ENCODE data around the gene POLR3GL.
"Not testable (repeated sequence)": the region's sequence is repeated elsewhere in the genome, so short reads cannot be mapped to it uniquely, and the experiment has no call there.

POLR3GL gene

DNA sequence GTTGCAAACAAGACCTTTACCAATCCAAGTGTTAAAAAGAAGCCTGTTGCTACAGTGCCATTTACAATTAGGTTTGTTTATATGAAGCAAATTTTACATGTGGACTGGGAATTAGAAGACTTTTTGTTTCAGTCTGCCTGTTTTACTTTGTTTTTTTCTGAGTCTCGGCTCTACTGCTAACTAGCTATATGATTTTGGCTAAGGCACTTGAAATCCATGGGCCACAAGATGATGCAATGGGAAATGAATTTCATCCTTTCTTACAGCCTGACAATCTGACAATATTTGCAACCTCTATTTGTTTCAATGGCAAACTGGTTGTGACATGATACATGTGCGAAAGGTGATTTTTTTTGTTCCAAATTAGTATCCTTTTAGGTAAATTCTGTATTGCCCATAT is 42.2 kb upstream of the POLR3GL start:
- H3K4me3 ChIP-seq (ENCODE audit: low read depth, low read length), result no peak overlapping the region
- TF ChIP-seq, protein P1, sequence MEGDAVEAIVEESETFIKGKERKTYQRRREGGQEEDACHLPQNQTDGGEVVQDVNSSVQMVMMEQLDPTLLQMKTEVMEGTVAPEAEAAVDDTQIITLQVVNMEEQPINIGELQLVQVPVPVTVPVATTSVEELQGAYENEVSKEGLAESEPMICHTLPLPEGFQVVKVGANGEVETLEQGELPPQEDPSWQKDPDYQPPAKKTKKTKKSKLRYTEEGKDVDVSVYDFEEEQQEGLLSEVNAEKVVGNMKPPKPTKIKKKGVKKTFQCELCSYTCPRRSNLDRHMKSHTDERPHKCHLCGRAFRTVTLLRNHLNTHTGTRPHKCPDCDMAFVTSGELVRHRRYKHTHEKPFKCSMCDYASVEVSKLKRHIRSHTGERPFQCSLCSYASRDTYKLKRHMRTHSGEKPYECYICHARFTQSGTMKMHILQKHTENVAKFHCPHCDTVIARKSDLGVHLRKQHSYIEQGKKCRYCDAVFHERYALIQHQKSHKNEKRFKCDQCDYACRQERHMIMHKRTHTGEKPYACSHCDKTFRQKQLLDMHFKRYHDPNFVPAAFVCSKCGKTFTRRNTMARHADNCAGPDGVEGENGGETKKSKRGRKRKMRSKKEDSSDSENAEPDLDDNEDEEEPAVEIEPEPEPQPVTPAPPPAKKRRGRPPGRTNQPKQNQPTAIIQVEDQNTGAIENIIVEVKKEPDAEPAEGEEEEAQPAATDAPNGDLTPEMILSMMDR (IDR thresholded peaks at IDR 0.05; ENCODE audit: low read depth, low read length, missing control alignments), result no peak
- in situ Hi-C loops (cut with HindIII; ENCODE audit: low sequenced_read_pairs), result no loop called here
- no peak for DNase-seq (ENCODE audit: low read depth)

DNA sequence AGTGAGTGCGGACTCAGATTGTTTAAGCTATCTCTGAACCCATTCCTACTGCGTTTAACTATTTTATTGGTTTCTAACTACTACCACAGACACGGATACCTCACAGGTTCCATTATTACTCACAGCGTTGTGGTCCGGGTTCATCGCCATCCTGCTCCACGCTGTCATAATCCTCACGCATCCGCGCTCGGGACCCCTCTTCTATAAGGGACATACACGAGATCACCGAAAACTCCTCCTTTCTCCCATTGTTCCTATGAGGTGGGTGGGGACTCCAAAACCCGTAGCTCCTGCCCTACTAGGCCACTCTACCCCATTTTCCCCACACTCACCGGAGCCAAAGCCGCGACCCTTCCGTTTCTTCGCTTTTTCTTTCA is 37.8 kb upstream of the POLR3GL start:
- peak overlapping the region; percentile 89 for H3K4me3 ChIP-seq (ENCODE audit: low read depth, low read length)
- no peak for DNase-seq (ENCODE audit: low read depth)
- in situ Hi-C loops (cut with HindIII; ENCODE audit: low sequenced_read_pairs), result no loop called here
- TF ChIP-seq, protein P1 (IDR thresholded peaks at IDR 0.05; ENCODE audit: low read depth, low read length, missing control alignments), result no peak

DNA sequence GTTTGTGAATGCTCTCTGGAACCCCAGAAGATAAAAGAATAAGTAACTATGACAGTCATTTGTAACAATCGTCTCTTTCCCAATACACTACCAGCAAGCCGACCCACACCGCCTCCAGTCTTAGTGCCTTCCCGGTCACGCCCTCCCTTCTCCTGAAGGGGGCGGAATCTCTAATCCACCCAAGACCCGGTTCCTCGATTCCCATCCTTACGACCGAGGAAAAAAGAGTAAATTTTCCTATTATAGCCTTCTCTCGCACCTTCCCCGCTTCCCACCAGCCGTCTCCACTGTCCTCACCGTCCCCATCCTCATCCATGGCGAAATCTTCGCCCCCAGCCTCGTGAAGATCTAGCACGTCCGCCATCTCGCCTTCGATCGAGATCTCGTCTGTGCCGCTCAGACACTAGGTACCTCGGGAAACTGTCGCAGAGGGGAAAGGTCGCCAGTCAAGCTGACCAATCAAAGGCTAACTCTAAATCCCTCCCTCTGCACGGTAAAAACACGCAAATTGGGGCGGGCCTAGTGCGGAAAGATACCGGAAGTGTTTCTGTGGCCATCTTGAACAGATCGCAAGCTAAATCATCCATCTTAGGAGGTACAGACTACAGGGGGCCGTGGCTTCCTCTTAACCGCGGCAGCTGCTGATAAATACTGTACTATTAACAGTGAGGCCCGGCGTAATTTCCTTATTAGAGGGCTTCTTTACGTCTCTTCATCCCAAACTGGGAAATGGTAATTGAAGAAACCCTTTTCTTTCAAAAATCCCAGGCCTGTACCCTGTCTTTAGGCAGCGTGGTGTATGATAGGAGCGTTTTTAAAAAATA is 37.2 kb upstream of the POLR3GL start, which contains the start of gene RBM8A:
Gene RBM8A, minus strand, starts transcription at position 422 of the 824 bp plus-strand sequence. Its CDS starts 58 bp downstream, at position 364.
- peak; percentile 98 for DNase-seq (ENCODE audit: low read depth)
- H3K4me3 ChIP-seq (ENCODE audit: low read depth, low read length), result peak within 1 kb of the TSS; percentile 89
- TF ChIP-seq, protein P1 (IDR thresholded peaks at IDR 0.05; ENCODE audit: low read depth, low read length, missing control alignments), result peak; percentile 72
- in situ Hi-C loops (cut with HindIII; ENCODE audit: low sequenced_read_pairs), result no loop called here

DNA sequence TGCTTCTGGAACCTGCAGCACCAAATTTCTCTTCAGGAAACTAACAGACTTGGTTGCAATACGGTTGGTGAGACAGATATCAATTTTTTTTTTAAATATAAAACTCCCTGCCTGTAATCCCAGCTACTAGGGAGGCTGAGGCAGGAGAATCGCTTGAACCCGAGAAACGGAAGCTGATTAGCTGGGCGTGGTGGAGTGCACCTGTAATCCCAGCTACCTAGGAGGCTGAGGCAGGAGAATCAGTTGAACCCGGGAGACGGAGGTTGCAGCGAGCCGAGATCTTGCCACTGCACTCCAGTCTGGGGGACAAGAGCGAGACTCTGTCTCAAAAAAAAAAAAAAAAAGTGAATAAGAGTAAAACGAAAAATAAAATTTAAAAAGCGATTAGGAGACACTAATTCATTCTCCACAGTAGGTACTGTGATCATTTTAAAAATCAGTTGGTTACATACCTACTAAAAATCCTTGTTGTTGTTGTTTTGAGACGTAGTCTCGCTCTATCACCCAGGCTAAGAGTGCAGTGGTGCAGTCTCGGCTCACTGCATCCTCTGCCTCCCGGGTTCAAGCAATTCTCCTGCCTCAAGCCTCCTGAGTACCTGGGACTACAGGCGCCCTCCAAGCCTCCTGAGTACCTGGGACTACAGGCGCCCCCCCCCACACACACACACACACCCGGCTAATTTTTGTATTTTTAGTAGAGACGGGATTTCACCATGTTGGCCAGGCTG is 36.4 kb upstream of the POLR3GL start:
- TF ChIP-seq, protein P1 (IDR thresholded peaks at IDR 0.05; ENCODE audit: low read depth, low read length, missing control alignments), result no peak
- peak overlapping the region; percentile 89 for H3K4me3 ChIP-seq (ENCODE audit: low read depth, low read length)
- DNase-seq (ENCODE audit: low read depth), result no peak
- in situ Hi-C loops (cut with HindIII; ENCODE audit: low sequenced_read_pairs), result no loop called here

DNA sequence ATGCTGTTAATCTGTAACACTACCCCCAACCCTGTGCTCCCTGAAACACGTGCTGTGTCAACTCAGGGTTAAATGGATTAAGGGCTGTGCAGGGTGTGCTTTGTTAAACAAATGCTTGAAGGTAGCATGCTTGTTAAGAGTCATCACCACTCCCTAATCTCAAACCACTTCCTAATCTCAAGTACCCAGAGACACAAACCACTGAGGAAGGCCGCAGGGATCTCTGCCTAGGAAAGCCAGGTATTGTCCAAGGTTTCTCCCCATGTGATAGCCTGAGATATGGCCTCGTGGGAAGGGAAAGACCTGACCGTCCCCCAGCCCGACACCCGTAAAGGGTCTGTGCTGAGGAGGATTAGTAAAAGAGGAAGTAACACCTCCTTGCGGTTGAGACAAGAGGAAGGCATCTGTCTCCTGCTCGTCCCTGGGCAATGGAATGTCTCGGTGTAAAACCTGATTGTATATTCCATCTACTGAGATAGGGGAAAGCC is 31.9 kb upstream of the POLR3GL start:
- in situ Hi-C loops (cut with HindIII; ENCODE audit: low sequenced_read_pairs); DNase-seq (ENCODE audit: low read depth); H3K4me3 ChIP-seq (ENCODE audit: low read depth, low read length): not testable (repeated sequence)

DNA sequence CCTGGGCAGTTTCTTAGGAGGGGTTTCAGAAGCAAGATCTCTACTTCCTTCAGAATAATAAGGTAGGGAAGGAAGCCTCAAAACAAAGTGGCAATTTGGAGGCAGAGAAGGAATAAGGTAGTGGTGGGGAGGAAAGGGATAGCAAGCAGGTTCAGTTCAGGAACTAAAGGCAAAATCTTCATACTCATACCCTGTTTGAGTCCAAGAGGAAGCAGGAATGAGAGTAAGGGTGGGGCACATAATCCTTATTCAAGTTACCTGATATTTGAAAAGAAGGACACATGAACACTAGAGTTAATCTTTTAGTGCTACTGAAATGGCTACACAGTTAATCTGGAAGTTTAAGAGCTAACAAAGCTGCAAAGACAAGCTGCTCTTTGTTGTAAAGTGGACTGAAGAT is 28.8 kb upstream of the POLR3GL start:
- TF ChIP-seq, protein P1 (IDR thresholded peaks at IDR 0.05; ENCODE audit: low read depth, low read length, missing control alignments), result no peak
- no peak for DNase-seq (ENCODE audit: low read depth)
- in situ Hi-C loops (cut with HindIII; ENCODE audit: low sequenced_read_pairs), result no loop called here
- no peak overlapping the region for H3K4me3 ChIP-seq (ENCODE audit: low read depth, low read length)

DNA sequence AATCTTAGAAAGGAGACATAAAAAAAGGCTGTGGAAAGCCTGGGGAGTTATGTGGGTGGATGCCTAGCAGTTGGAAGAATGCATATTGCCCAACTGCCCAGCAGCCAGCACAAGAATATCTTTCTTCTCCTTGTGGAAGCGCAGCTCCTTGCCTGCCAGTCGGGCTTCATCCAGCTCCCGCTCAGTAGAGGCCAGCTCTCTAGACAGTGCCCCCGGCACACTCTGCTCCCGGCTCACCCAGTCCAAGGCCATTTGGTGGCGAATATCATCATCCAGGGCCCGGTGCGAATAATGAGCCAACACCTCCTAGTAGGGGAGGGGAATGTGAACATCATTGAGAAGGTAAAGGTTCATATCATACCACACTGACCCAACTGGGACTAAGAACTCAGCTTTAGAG is 28.2 kb upstream of the POLR3GL start:
- no peak overlapping the region for H3K4me3 ChIP-seq (ENCODE audit: low read depth, low read length)
- no peak for DNase-seq (ENCODE audit: low read depth)
- TF ChIP-seq, protein P1 (IDR thresholded peaks at IDR 0.05; ENCODE audit: low read depth, low read length, missing control alignments), result no peak
- in situ Hi-C loops (cut with HindIII; ENCODE audit: low sequenced_read_pairs), result no loop called here

Data from astrocyte of the cerebellum (primary cell).